ENCODE data around the gene SUOX. TPM values are rescaled to one million over a fixed set of nuclear protein-coding genes. Genes with fewer than 3 reads are reported as not detected.

The SUOX gene
- total RNA-seq, 2 donors from 2014 or later, result 12.2 to 17.6 TPM

DNA sequence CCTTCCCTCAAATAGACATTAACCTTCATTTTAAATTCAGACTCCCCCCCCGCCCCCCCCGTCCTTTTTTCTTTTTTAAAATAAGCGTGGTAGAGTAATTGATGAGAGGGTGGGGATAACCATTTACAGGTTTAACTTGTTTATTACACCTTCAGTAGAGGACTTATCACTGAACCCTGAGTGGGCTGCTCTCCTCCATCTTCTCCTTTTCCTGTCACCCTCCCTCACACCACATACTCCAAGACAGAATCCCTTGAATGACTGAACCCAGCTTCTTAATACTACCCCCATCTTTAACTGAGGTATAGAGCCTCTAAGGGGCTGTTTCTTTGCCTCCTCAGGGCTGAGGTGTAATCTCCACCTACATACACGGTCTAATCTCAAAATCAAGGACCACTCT is 20.1 kb downstream of the SUOX start:
- no peaks in the 10 kb centered on the region for H3K36me3 Mint-ChIP-seq
- H3K27ac Mint-ChIP-seq, result no peak overlapping the region
- H3K27me3 Mint-ChIP-seq, result no peaks in the 10 kb centered on the region
- DNase-seq (ENCODE audit: low spot score) (no peak), ATAC-seq (no peak)
- no peaks in the 10 kb centered on the region for H3K9me3 Mint-ChIP-seq
- no peak overlapping the region for H3K4me3 Mint-ChIP-seq
- H3K4me1 Mint-ChIP-seq (ENCODE audit: low read depth in 2 of 2), result peaks cover 11 to 12% of the 10 kb centered on the region in 2 donors

DNA sequence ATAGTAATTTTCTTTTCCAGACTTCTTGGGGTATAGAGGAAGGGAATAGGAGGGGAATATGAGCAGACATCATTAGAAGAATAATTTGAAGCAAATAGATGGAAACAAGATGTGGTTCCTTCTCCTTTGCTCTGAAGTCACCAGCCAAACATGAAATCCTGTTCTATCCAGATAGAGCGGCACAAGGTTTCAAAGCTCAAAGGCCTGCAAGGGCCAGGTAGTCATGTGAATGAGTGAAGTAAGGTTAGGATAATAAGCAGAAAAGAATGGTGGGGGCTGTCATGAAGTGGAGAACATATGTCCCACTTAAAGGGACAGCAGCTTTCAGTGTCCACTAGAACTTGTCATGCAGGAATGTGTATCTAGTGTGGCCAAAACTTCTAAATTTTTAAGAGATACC is 21.3 kb downstream of the SUOX start:
- ATAC-seq (no peak), DNase-seq (ENCODE audit: low spot score) (no peak)
- no peak overlapping the region for H3K4me3 Mint-ChIP-seq
- H3K9me3 Mint-ChIP-seq, result no peaks in the 10 kb centered on the region
- H3K27me3 Mint-ChIP-seq, result no peaks in the 10 kb centered on the region
- H3K27ac Mint-ChIP-seq, result no peak overlapping the region
- no peaks in the 10 kb centered on the region for H3K36me3 Mint-ChIP-seq
- peaks cover 11 to 13% of the 10 kb centered on the region in 2 donors for H3K4me1 Mint-ChIP-seq (ENCODE audit: low read depth in 2 of 2)

DNA sequence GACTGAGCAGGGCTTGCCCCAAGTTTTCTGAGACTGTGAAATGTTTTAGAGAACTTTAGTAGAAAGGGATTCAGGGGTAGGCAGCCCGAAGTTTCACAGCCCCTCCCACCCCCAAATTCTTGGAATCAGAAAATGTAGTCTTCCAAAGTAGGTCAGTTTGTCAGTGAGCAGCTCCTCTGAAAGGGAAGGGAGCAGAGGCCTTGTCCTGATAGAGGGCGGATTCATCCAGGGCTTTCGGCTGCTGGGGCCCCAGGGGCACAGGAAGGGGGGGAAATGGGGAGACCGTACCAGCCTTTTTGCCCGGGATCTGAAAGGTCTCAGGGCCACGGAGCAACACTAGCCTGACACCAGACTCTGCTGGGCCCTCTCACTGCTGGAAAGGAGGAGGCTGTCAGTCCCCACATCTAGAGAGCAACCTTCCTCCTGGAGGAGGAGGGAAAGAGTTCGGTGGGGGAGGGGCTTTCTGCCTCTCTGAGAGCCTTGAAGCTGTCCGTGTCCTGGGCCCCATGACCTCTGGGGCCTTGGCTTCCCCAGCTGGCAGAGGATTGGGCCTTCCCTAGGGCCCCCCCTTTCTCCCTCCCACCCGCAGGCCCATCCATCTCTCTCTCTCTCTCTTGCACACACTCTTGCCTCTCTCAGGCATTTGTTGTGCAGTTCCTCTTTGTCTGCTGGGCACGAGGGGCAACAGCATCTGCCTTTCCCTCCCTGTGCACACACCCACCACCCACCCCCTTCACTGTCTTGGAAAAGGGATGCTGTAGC is 23.5 kb downstream of the SUOX start, which contains the start of gene IKZF4:
Gene IKZF4 (plus strand): TSS at position 621 of the 762 bp plus-strand sequence. CDS start 451 bp downstream, outside the sequence.
- H3K4me1 Mint-ChIP-seq (ENCODE audit: low read depth in 2 of 2), result peaks cover 11 to 13% of the 10 kb centered on the region in 2 donors
- DNase-seq (ENCODE audit: low spot score) (no peak), ATAC-seq (peak; percentile 2 to 15)

DNA sequence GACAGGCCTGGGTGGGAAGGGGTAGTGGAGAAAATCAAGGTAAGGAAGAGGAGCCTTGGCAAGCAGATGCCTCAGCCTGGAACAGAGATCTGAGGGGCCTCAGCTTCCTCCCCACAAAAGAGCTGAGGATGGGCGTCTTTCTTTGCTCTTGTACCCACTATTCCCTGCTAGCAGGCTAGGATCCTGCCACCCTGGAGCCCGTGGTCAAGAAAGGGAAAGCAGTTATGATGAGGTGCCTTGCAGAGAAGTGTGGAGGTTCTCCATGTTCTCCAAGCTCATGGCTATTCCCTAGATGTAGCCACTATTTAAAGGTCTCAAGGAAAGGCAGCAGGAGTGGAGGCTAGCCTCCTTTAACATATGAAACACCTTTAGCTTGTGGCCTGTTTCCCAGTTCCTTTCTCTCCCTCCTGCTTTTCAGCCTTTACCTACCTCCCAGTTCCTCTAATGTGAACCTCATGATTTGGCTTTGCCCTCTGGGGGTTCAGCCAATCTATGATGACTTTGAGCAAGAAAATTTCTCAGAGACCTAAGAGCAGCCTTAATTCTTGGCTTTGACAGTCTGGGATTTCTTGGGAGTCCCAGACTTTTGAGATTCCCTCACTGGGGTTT is 24.9 kb downstream of the SUOX start:
- H3K36me3 Mint-ChIP-seq, result no peaks in the 10 kb centered on the region
- H3K27ac Mint-ChIP-seq, result peak overlapping the region; percentile 64 to 93
- H3K27me3 Mint-ChIP-seq, result no peaks in the 10 kb centered on the region
- DNase-seq (ENCODE audit: low spot score), result no peak
- peak overlapping the region; percentile 90 for H3K4me3 Mint-ChIP-seq
- no peak for ATAC-seq
- H3K4me1 Mint-ChIP-seq (ENCODE audit: low read depth in 2 of 2), result peaks cover 11 to 13% of the 10 kb centered on the region in 2 donors
- no peaks in the 10 kb centered on the region for H3K9me3 Mint-ChIP-seq

More for the DNA sequence above, 23.5 kb downstream of the SUOX start, which contains the start of gene IKZF4:
- H3K9me3 Mint-ChIP-seq, result no peaks in the 10 kb centered on the region
- H3K27me3 Mint-ChIP-seq, result no peaks in the 10 kb centered on the region
- H3K27ac Mint-ChIP-seq, result peak within 1 kb of the TSS; percentile 64 to 93
- peak within 1 kb of the TSS; percentile 90 for H3K4me3 Mint-ChIP-seq
- no peaks in the 10 kb centered on the region for H3K36me3 Mint-ChIP-seq

GRCh38 chr12:56028511-56029165 is 31.6 kb downstream of the SUOX start:
- no peak overlapping the region for H3K27ac Mint-ChIP-seq
- no peaks in the 10 kb centered on the region for H3K27me3 Mint-ChIP-seq
- H3K4me1 Mint-ChIP-seq (ENCODE audit: low read depth in 2 of 2), result no peaks in the 10 kb centered on the region
- peaks cover 6% of the 10 kb centered on the region for H3K36me3 Mint-ChIP-seq
- H3K4me3 Mint-ChIP-seq, result no peak overlapping the region
- ATAC-seq, result no peak
- DNase-seq (ENCODE audit: low spot score), result no peak
- H3K9me3 Mint-ChIP-seq, result no peaks in the 10 kb centered on the region

DNA sequence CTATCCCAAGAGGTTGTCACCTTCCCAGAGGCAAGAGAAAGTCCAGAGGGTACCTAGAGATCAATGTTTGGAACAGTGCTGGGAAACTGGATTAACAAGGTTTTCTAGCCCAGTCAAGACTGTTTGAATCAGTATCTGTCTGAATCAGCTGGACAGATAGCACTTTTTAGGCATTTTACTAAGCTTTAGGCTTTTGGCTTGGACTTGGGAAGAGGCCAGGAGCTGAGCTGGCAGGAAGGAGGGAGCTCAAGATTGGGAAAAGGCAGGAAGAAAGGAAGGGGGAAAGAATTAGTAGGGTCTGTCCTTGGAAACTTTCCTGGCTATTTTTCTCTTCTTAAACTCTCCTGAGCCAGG is 32.1 kb downstream of the SUOX start:
- Mint-ChIP-seq H3K4me1 (ENCODE audit: low read depth in 2 of 2) (no peaks in the 10 kb centered on the region), H3K27me3 (no peaks in the 10 kb centered on the region), H3K27ac (no peak overlapping the region), H3K9me3 (no peaks in the 10 kb centered on the region), H3K36me3 (peaks cover 6% of the 10 kb centered on the region), H3K4me3 (no peak overlapping the region)
- ATAC-seq, result no peak
- DNase-seq (ENCODE audit: low spot score), result no peak

DNA sequence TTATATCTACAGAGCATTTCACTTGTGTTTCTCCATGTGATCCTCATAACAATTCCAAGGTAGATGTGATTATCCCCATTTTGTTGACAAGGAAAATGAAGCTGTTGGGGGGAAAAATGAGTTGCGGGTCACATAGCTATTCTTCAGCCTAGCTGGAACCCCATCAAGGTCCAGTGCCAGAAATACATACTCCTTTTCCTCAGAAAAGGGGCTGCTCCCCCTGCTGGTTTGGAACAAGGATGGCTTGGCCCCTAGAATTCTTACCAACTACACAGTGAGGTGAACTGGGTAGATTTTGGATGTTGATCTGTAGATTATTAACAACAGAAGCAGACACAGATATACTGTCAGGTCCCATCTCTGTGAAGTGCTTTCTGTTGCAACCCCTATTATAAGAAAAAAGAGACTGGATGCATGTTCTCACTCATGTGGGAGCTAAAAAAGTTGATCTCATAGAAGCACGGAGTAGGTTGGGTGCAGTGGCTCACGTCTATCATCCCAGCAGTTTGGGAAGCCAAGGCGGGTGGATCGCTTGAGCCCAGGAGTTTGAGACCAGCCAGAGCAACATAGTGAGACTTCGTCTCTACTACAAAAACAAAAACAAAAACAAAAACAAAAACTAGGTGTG is 32.7 kb downstream of the SUOX start:
- H3K27me3 Mint-ChIP-seq, result no peaks in the 10 kb centered on the region

GRCh38 chr12:56031987-56032386 is 34.9 kb downstream of the SUOX start:
- ATAC-seq (no peak), DNase-seq (ENCODE audit: low spot score) (no peak)
- H3K4me1 Mint-ChIP-seq (ENCODE audit: low read depth in 2 of 2), result peaks cover 0 to 7% of the 10 kb centered on the region in 2 donors
- H3K4me3 Mint-ChIP-seq, result no peak overlapping the region
- peaks cover 15% of the 10 kb centered on the region for H3K36me3 Mint-ChIP-seq
- no peaks in the 10 kb centered on the region for H3K27me3 Mint-ChIP-seq
- H3K9me3 Mint-ChIP-seq, result no peaks in the 10 kb centered on the region
- peak overlapping the region in 1 of 2 donors; percentile 22 for H3K27ac Mint-ChIP-seq

More for the DNA sequence above, 32.7 kb downstream of the SUOX start:
- peaks cover 6% of the 10 kb centered on the region for H3K36me3 Mint-ChIP-seq
- no peaks in the 10 kb centered on the region for H3K4me1 Mint-ChIP-seq (ENCODE audit: low read depth in 2 of 2)
- DNase-seq (ENCODE audit: low spot score) (no peak), ATAC-seq (no peak)
- H3K9me3 Mint-ChIP-seq, result no peaks in the 10 kb centered on the region
- no peak overlapping the region for H3K4me3 Mint-ChIP-seq
- H3K27ac Mint-ChIP-seq, result no peak overlapping the region

GRCh38 chr12:56034586-56035332 is 37.7 kb downstream of the SUOX start:
- H3K36me3 Mint-ChIP-seq, result peaks cover 11% of the 10 kb centered on the region
- ATAC-seq (peak; percentile 48 to 73), DNase-seq (ENCODE audit: low spot score) (no peak)
- H3K27me3 Mint-ChIP-seq, result no peaks in the 10 kb centered on the region
- H3K4me3 Mint-ChIP-seq, result no peak overlapping the region
- peaks cover 0 to 7% of the 10 kb centered on the region in 2 donors for H3K4me1 Mint-ChIP-seq (ENCODE audit: low read depth in 2 of 2)
- H3K27ac Mint-ChIP-seq, result peak overlapping the region in 1 of 2 donors; percentile 40
- H3K9me3 Mint-ChIP-seq, result no peaks in the 10 kb centered on the region

DNA sequence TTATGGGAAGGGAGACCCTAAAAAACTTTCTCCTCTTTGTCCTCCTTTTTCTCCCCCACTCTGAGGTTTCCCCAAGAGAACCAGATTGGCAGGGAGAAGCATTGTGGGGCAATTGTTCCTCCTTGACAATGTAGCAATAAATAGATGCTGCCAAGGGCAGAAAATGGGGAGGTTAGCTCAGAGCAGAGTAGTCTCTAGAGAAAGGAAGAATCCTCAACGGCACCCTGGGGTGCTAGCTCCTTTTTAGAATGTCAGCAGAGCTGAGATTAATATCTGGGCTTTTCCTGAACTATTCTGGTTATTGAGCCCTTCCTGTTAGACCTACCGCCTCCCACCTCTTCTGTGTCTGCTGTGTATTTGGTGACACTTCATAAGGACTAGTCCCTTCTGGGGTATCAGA is 40.1 kb downstream of the SUOX start:
- no peak for DNase-seq (ENCODE audit: low spot score)
- Mint-ChIP-seq H3K27ac (no peak overlapping the region), H3K36me3 (peaks cover 14% of the 10 kb centered on the region), H3K9me3 (no peaks in the 10 kb centered on the region), H3K4me3 (no peak overlapping the region), H3K4me1 (ENCODE audit: low read depth in 2 of 2) (peaks cover 7 to 12% of the 10 kb centered on the region in 2 donors), H3K27me3 (no peaks in the 10 kb centered on the region)
- ATAC-seq, result no peak

- no peak overlapping the region for H3K4me3 Mint-ChIP-seq
- peaks cover 13 to 20% of the 10 kb centered on the region in 2 donors for H3K4me1 Mint-ChIP-seq (ENCODE audit: low read depth in 2 of 2)
- no peaks in the 10 kb centered on the region for H3K27me3 Mint-ChIP-seq
- no peaks in the 10 kb centered on the region for H3K9me3 Mint-ChIP-seq
- peak overlapping the region in 1 of 2 donors; percentile 49 for H3K27ac Mint-ChIP-seq
- DNase-seq (ENCODE audit: low spot score), result no peak
- peaks cover 24% of the 10 kb centered on the region for H3K36me3 Mint-ChIP-seq
- ATAC-seq, result no peak
Measured at GRCh38 chr12:56038022-56038655, 41.1 kb downstream of the SUOX start.

- Mint-ChIP-seq H3K27ac (peak overlapping the region in 1 of 2 donors; percentile 97), H3K9me3 (no peaks in the 10 kb centered on the region), H3K4me3 (no peak overlapping the region), H3K4me1 (ENCODE audit: low read depth in 2 of 2) (peaks cover 17 to 23% of the 10 kb centered on the region in 2 donors), H3K36me3 (peaks cover 30% of the 10 kb centered on the region), H3K27me3 (no peaks in the 10 kb centered on the region)
- no peak for ATAC-seq
- no peak for DNase-seq (ENCODE audit: low spot score)
Measured at GRCh38 chr12:56040151-56040550, 43.1 kb downstream of the SUOX start.
